NCI-H1417 treated with DMSO at 0.1 percent for 48 hours (cell line): Measurements from ENCODE around the gene GNAI3.

Source experiments
- DNase-seq: peaks from one replicate; lab custom pipeline; 2025; lab: John Stamatoyannopoulos, UW

GNAI3 gene

GRCh38 chr1:109546311-109547109, 1.9 kb upstream of the GNAI3 start:
- peak; percentile 74 for DNase-seq

- no peak for DNase-seq
Observed at GRCh38 chr1:109547463-109548320, 723 bp upstream of the GNAI3 start.

GRCh38 chr1:109556563-109556962, 8.1 kb downstream of the GNAI3 start:
- DNase-seq, result no peak

GRCh38 chr1:109557520-109557919, 9.1 kb downstream of the GNAI3 start:
- DNase-seq, result no peak

- no peak for DNase-seq
Observed at GRCh38 chr1:109559995-109560394, 11.6 kb downstream of the GNAI3 start.

- DNase-seq, result no peak
Observed at GRCh38 chr1:109564194-109564878, 15.9 kb downstream of the GNAI3 start.

- DNase-seq, result no peak
Observed at GRCh38 chr1:109565241-109565640, 16.8 kb downstream of the GNAI3 start.

- no peak for DNase-seq
Observed at GRCh38 chr1:109566982-109567381, 18.6 kb downstream of the GNAI3 start.

GRCh38 chr1:109567877-109568672, 19.7 kb downstream of the GNAI3 start:
- DNase-seq, result no peak

- DNase-seq, result no peak
Observed at GRCh38 chr1:109569323-109569722, 20.9 kb downstream of the GNAI3 start.

- DNase-seq, result no peak
Observed at GRCh38 chr1:109570414-109570813, 22.0 kb downstream of the GNAI3 start.

GRCh38 chr1:109573785-109574184, 25.4 kb downstream of the GNAI3 start:
- DNase-seq, result no peak

- no peak for DNase-seq
Observed at GRCh38 chr1:109578947-109579443, 30.6 kb downstream of the GNAI3 start.

GRCh38 chr1:109579491-109579890, 31.1 kb downstream of the GNAI3 start:
- no peak for DNase-seq

- no peak for DNase-seq
Observed at GRCh38 chr1:109582021-109582420, 33.6 kb downstream of the GNAI3 start.

GRCh38 chr1:109584766-109585165, 36.4 kb downstream of the GNAI3 start:
- no peak for DNase-seq

GRCh38 chr1:109586055-109586454, 37.6 kb downstream of the GNAI3 start:
- DNase-seq, result no peak

- no peak for DNase-seq
Observed at GRCh38 chr1:109589177-109589576, 40.8 kb downstream of the GNAI3 start.

GRCh38 chr1:109589679-109590078, 41.3 kb downstream of the GNAI3 start:
- no peak for DNase-seq

- DNase-seq, result no peak
Observed at GRCh38 chr1:109592916-109593315, 44.5 kb downstream of the GNAI3 start.

GRCh38 chr1:109595531-109595930, 47.1 kb downstream of the GNAI3 start:
- no peak for DNase-seq

GRCh38 chr1:109598156-109598555, 49.7 kb downstream of the GNAI3 start:
- DNase-seq, result no peak
